Liver (tissue), 9 donors: Measurements from ENCODE around the gene STN1. TPM values are rescaled to one million over a fixed set of nuclear protein-coding genes. Genes with fewer than 3 reads are reported as not detected.

Experiments used
- DNase-seq: peaks from one replicate; pipeline ENCODE4 v3.0.0-alpha.2; 2017; ENCODE audit warnings: low spot score
- H3K27ac ChIP-seq, 2 donors: one replicate each; pipeline ENCODE4 v1.7.0; 2013; ENCODE audit warnings: inconsistent platforms in 2 of 2, low read length in 2 of 2, control low read depth in 1 of 2, low read depth in 1 of 2, mild to moderate bottlenecking in 1 of 2
- H3K27me3 ChIP-seq, 4 donors: one replicate each; pipeline versions ENCODE4 v1.6.1 to v1.7.0; 2013; ENCODE audit warnings: low read length in 3 of 4, inconsistent platforms in 1 of 4, mild to moderate bottlenecking in 1 of 4, moderate library complexity in 1 of 4; ENCODE audit not compliant: control insufficient read depth in 4 of 4, insufficient read depth in 4 of 4
- H3K36me3 ChIP-seq, 4 donors: one replicate each; pipeline versions ENCODE4 v1.6.1 to v1.7.0; 2013; ENCODE audit warnings: low read length in 3 of 4, mild to moderate bottlenecking in 3 of 4, low read depth in 1 of 4, moderate library complexity in 1 of 4; ENCODE audit not compliant: control insufficient read depth in 4 of 4, insufficient read depth in 3 of 4
- H3K4me1 ChIP-seq, 4 donors: one replicate each; pipeline versions ENCODE4 v1.6.1 to v1.7.0; 2013; ENCODE audit warnings: low read length in 3 of 4, mild to moderate bottlenecking in 3 of 4, moderate library complexity in 1 of 4; ENCODE audit not compliant: control insufficient read depth in 4 of 4, insufficient read depth in 4 of 4
- H3K4me3 ChIP-seq, 3 donors: one replicate each; pipeline versions ENCODE4 v1.6.1 to v1.7.0; 2013; ENCODE audit warnings: low read length in 3 of 3, control low read depth in 1 of 3, low read depth in 1 of 3, mild to moderate bottlenecking in 1 of 3
- H3K9ac ChIP-seq, 2 donors: one replicate each; pipeline ENCODE4 v1.7.0; 2013; ENCODE audit warnings: low read length in 2 of 2, mild to moderate bottlenecking in 2 of 2, moderate library complexity in 2 of 2, control low read depth in 1 of 2, low read depth in 1 of 2
- H3K9me3 ChIP-seq, 4 donors: one replicate each; pipeline versions ENCODE4 v1.6.1 to v1.7.0; 2013; ENCODE audit warnings: low read length in 3 of 4; ENCODE audit not compliant: control insufficient read depth in 4 of 4
- CTCF ChIP-seq: fragments of 150-350 bp; IDR thresholded peaks from 2 replicates; pipeline ENCODE4 v1.5.1; 2017; ENCODE audit warnings: improper control_type of control experiment, low read depth, low read length; ENCODE audit not compliant: missing input control
- EGR1 ChIP-seq, 2 donors: IDR thresholded peaks; 2 replicates each; pipeline ENCODE4 v1.6.1; 2016 to 2018; ENCODE audit warnings: antibody characterized with exemption in 2 of 2, low read depth in 2 of 2
- FOXA1 ChIP-seq: IDR thresholded peaks from 2 replicates; pipeline ENCODE4 v1.6.1; 2016; ENCODE audit warnings: antibody characterized with exemption
- FOXA2 ChIP-seq: IDR thresholded peaks from 2 replicates; pipeline ENCODE4 v1.6.1; 2016; ENCODE audit warnings: antibody characterized with exemption
- GABPA ChIP-seq, 2 donors: IDR thresholded peaks in 1 of 2; conservative IDR thresholded peaks in 1 of 2; 2 replicates each; pipeline ENCODE4 v1.6.1; 2016; ENCODE audit warnings: antibody characterized with exemption in 2 of 2, mild to moderate bottlenecking in 1 of 2, moderate library complexity in 1 of 2
- HNF4A ChIP-seq, 2 donors: conservative IDR thresholded peaks; 2 replicates each; pipeline ENCODE4 v1.6.1; 2016; ENCODE audit warnings: antibody characterized with exemption in 2 of 2, mild to moderate bottlenecking in 2 of 2
- HNF4G ChIP-seq: IDR thresholded peaks from 2 replicates; pipeline ENCODE4 v1.6.1; 2016; ENCODE audit warnings: antibody characterized with exemption
- JUND ChIP-seq, 2 donors: IDR thresholded peaks; 2 replicates each; pipeline ENCODE4 v1.6.1; 2016; ENCODE audit warnings: antibody characterized with exemption in 2 of 2
- NR2F2 ChIP-seq: IDR thresholded peaks from 2 replicates; pipeline ENCODE4 v1.6.1; 2016; ENCODE audit warnings: antibody characterized with exemption
- RAD21 ChIP-seq, 2 donors: IDR thresholded peaks; 2 replicates each; pipeline ENCODE4 v1.6.1; 2016; ENCODE audit warnings: antibody characterized with exemption in 2 of 2, mild to moderate bottlenecking in 2 of 2
- REST ChIP-seq: IDR thresholded peaks from 2 replicates; pipeline ENCODE4 v1.6.1; 2016; ENCODE audit warnings: antibody characterized with exemption, mild to moderate bottlenecking
- RXRA ChIP-seq, 2 donors: IDR thresholded peaks; 2 replicates each; pipeline ENCODE4 v1.6.1; 2017 to 2018; ENCODE audit warnings: antibody characterized with exemption in 2 of 2, mild to moderate bottlenecking in 1 of 2
- SP1 ChIP-seq: IDR thresholded peaks from 2 replicates; pipeline ENCODE4 v1.6.1; 2018; ENCODE audit warnings: antibody characterized with exemption, mild to moderate bottlenecking
- TAF1 ChIP-seq: conservative IDR thresholded peaks from 2 replicates; pipeline ENCODE4 v1.6.1; 2016; ENCODE audit warnings: antibody characterized with exemption, mild to moderate bottlenecking
- YY1 ChIP-seq: IDR thresholded peaks from 2 replicates; pipeline ENCODE4 v1.6.1; 2016; ENCODE audit warnings: antibody characterized with exemption, mild to moderate bottlenecking
- ZBTB33 ChIP-seq: IDR thresholded peaks from 2 replicates; pipeline ENCODE4 v1.6.1; 2016; ENCODE audit warnings: antibody characterized with exemption
- WGBS: extraction: QIAGEN DNeasy Blood & Tissue Kit; methylation state at CpG from one replicate; pipeline ENCODE4 v1.1.7; 2013; 5-methylcytosine and 5-hydroxymethylcytosine counted together
- polyA plus RNA-seq, 2 donors: library from polyadenylated mRNA; stranded (reverse) in 1 of 2; unstranded in 1 of 2; fragments of 200-250 nt in 1 of 2; fragments of >200 nt in 1 of 2; fragmentation: Nextera tagmentation in 1 of 2; extraction: Ambion mirVana in 1 of 2; gene quantifications; one replicate each; pipeline versions ENCODE4 v1.2.1 to v1.2.3, GENCODE V29; 2013 to 2015
- total RNA-seq, 2 donors: library from RNA; depleted of rRNA; stranded (reverse); fragments of >200 nt; gene quantifications; one replicate each; pipeline ENCODE4 v1.2.3, GENCODE V29; 2014
- TF ChIP-seq, protein P1 (sequence below): IDR thresholded peaks from 2 replicates; pipeline ENCODE4 v1.6.1; 2016; ENCODE audit warnings: antibody characterized with exemption
- TF ChIP-seq, protein P2 (sequence below): IDR thresholded peaks from 2 replicates; pipeline ENCODE4 v1.6.1; 2016; ENCODE audit warnings: antibody characterized with exemption
- donor health status: healthy.
- donor health status: healthy.
- donor health status: healthy.
- donor health status: healthy.
- donor health status: healthy.

STN1 gene
- total and polyA plus RNA-seq, 4 donors: 6.9 to 12.9 (median 8.0) TPM

DNA sequence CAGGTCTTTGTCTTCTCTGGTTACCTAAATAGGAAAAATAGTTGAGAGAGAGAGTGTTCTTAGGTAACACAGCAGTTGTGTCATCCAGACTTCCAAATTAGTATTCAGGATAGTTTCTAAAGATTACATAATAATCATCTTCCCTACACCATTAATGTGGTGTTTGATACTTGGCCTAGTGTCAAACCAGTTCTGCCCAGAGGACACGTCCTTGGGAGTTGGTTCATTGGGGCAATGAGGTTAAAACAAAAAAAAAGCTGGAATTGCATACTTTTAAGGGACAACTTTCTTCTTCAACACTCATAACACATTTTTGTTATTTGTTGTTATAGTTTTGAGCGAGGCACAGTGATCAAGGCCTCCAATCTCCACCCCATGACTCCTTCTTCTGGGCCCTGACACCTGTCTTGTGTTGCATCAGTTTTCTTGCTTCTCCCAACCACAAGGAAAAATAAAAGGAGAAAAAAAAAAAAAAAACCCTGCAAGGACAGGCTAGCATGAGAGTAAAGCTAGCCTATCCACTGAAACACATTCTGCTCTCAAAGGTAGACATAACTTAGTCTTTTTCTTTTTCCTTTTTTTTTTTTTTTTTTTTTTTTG, 28.8 kb downstream of the STN1 start:
- Histone ChIP-seq H3K36me3 (peaks cover 0 to 15% (median 10%) of the 10 kb centered on the region in 4 donors), H3K9ac (no peak overlapping the region), H3K4me3 (no peak overlapping the region), H3K27ac (no peak overlapping the region), H3K4me1 (peaks cover 2 to 25% (median 18%) of the 10 kb centered on the region in 4 donors), H3K9me3 (no peaks in the 10 kb centered on the region), H3K27me3 (no peaks in the 10 kb centered on the region)
- DNase-seq: no peak
- WGBS: 57% methylated on average over 2 of the region's 2 CpGs
- TF ChIP-seq RAD21 (IDR thresholded peaks at IDR 0.05) (no peak), HNF4A (conservative IDR thresholded peaks at IDR 0.05) (peak in 1 of 2 donors; percentile 31), FOXA2 (no peak), RXRA (IDR thresholded peaks at IDR 0.05) (no peak)

DNA sequence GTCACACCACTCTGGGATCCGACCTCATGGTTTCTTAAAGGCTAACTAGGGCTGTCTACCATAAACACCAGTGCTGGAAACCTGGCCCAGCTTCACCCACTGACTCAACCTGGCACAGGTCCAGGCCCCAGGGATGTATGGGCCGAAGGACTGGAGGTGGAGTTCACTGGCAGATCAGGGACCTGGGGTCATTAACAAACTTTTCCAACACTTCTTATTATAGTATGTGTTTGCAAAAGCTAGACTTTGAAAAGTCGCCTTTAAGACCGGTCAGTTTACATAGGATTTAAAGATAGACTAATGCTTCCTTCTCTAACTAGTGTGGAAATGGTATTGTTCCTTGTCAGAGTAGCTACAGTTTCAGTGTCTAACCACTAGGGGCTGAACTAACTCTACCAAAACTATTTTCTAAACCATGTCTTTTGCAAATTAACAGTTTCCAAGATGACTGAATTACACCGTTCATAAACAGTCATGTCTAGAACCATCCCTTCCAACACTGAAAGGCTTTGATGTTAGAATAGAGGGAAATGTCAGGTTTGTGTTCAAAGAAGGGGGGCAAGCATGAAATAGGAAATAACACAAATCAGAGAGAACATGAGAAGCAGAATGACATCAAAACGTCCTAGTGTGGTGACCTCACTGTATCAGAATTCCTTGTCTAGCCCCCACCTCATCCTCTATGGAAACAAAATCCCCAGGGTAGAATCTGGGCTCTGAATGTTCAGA, 29.7 kb downstream of the STN1 start:
- TF ChIP-seq RAD21 (IDR thresholded peaks at IDR 0.05) (peak; percentile 91 to 94), FOXA2 (no peak), CTCF (peak; percentile 81)
- H3K36me3 ChIP-seq: peaks cover 0 to 15% (median 10%) of the 10 kb centered on the region in 4 donors
- 16% methylated on average over 6 of the region's 6 CpGs for WGBS
- peaks cover 2 to 25% (median 18%) of the 10 kb centered on the region in 4 donors for H3K4me1 ChIP-seq
- peak; percentile 46 for DNase-seq
- H3K4me3 ChIP-seq: no peak overlapping the region
- no peak overlapping the region for H3K9ac ChIP-seq
- H3K9me3 ChIP-seq: no peaks in the 10 kb centered on the region
- H3K27ac ChIP-seq: peak overlapping the region in 1 of 2 donors; percentile 29
- H3K27me3 ChIP-seq: no peaks in the 10 kb centered on the region

DNA sequence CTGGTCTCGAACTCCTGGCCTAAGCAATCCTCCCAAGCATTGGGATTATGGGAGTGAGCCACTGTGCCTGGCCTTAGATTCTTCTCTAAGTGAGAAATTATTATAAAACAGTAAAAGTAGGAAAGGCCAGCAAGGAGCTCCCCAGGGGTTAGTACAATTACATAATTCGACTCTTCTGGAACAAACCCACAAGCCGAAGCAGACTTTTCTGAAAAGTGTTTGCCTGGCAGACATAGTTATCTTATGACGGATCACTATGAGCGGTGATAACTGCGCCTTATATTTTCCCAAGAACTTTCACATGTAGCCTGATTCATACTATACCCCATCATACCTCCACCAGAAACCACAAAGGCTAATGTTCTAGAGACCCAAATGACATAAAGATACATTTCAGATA, 32.4 kb downstream of the STN1 start:
- Histone ChIP-seq H3K9ac (no peak overlapping the region), H3K27ac (no peak overlapping the region), H3K36me3 (peaks cover under 1 to 29% (median 14%) of the 10 kb centered on the region in 4 donors), H3K4me1 (peaks cover 2 to 25% (median 18%) of the 10 kb centered on the region in 4 donors), H3K9me3 (no peaks in the 10 kb centered on the region), H3K27me3 (no peaks in the 10 kb centered on the region), H3K4me3 (no peak overlapping the region)
- no peak for DNase-seq
- 89% methylated on average over 6 of the region's 6 CpGs for WGBS
- TF ChIP-seq FOXA2: no peak
- no peak for TF ChIP-seq FOXA1
- TF ChIP-seq, protein P1, sequence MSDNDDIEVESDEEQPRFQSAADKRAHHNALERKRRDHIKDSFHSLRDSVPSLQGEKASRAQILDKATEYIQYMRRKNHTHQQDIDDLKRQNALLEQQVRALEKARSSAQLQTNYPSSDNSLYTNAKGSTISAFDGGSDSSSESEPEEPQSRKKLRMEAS: no peak
- TF ChIP-seq SP1: no peak
- no peak for TF ChIP-seq YY1
- no peak for TF ChIP-seq TAF1
- TF ChIP-seq EGR1 (IDR thresholded peaks at IDR 0.05; ENCODE audit: low read depth in 2 of 2): no peak
- TF ChIP-seq, protein P2, sequence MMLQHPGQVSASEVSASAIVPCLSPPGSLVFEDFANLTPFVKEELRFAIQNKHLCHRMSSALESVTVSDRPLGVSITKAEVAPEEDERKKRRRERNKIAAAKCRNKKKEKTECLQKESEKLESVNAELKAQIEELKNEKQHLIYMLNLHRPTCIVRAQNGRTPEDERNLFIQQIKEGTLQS: no peak
- no peak for TF ChIP-seq JUND (IDR thresholded peaks at IDR 0.05)
- TF ChIP-seq ZBTB33: no peak
- no peak for TF ChIP-seq HNF4A (conservative IDR thresholded peaks at IDR 0.05)
- no peak for TF ChIP-seq NR2F2
- TF ChIP-seq GABPA (IDR thresholded peaks at IDR 0.05 in 1 of 2, conservative IDR thresholded peaks at IDR 0.05 in 1 of 2): no peak
- TF ChIP-seq REST: no peak
- no peak for TF ChIP-seq RXRA (IDR thresholded peaks at IDR 0.05)
- TF ChIP-seq HNF4G: no peak
